SU-DHL-6 (cell line): Measurements from ENCODE around the gene ACTN4.

ENCODE experiments used
- EZH2phosphoT487 ChIP-seq: fragments of 200-600 bp; sonication (generic), shearing (Covaris generic); conservative IDR thresholded peaks from 2 replicates; pipeline ENCODE4 v1.6.1; 2018; ENCODE audit warnings: mild to moderate bottlenecking, antibody characterized with exemption, low read length, moderate library complexity, mixed read lengths
- TF ChIP-seq, protein P1 (sequence below): fragments of 200-600 bp; sonication (generic); IDR thresholded peaks from one replicate; pipeline ENCODE4 v1.5.1; 2017; ENCODE audit warnings: antibody characterized with exemption, mild to moderate bottlenecking, low read length, moderate library complexity; ENCODE audit not compliant: insufficient read depth, poor library complexity, severe bottlenecking

DNA sequence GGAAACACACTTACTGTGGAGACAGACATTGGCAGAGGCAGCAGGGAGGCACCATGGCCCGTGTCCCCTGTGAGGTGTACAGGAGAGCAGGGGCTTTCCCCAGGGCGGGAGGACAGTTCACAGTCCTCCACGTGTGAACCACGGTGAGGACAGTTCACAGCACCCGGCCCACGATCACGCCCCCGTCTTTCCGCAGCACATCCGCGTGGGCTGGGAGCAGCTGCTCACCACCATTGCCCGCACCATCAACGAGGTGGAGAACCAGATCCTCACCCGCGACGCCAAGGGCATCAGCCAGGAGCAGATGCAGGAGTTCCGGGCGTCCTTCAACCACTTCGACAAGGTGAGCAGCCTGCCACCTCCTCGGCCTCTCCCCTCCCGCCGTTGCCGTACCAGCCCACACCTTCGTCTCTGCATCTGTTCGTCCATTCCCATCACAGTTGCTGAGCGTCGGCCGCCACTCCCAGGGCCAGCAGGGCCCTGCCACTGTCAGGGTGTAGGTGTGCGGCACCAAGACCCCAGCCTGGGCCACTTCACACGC lies 79.4 kb downstream of the ACTN4 start:
- TF ChIP-seq, protein P1, sequence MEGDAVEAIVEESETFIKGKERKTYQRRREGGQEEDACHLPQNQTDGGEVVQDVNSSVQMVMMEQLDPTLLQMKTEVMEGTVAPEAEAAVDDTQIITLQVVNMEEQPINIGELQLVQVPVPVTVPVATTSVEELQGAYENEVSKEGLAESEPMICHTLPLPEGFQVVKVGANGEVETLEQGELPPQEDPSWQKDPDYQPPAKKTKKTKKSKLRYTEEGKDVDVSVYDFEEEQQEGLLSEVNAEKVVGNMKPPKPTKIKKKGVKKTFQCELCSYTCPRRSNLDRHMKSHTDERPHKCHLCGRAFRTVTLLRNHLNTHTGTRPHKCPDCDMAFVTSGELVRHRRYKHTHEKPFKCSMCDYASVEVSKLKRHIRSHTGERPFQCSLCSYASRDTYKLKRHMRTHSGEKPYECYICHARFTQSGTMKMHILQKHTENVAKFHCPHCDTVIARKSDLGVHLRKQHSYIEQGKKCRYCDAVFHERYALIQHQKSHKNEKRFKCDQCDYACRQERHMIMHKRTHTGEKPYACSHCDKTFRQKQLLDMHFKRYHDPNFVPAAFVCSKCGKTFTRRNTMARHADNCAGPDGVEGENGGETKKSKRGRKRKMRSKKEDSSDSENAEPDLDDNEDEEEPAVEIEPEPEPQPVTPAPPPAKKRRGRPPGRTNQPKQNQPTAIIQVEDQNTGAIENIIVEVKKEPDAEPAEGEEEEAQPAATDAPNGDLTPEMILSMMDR: no peak
- no peak for TF ChIP-seq EZH2phosphoT487
